ENCODE data around the gene C6orf89. TPM values are rescaled to one million over a fixed set of nuclear protein-coding genes. Genes with fewer than 3 reads are reported as not detected.

C6orf89 gene
- total RNA-seq, 2 experiments from 2014 or later: 24.7 to 29.8 TPM

DNA sequence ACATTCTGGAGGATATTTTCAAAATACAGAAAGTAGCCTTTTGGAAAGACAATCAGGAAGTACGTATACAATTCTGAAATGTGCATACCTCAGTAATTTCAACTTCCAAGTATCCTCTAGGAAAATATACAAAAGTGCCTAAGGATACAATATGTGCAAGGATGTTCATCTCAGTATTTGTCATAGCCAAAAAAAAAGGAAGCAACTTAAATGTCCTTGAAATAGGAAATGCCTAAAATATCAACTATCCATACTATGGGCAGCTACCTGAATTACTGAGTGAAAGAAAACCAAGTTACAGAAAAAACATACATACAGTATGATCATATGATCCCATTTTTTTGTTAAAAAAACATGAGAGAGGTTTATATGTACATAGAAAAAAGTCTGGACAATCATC lies 12.6 kb upstream of the C6orf89 start:
- ChIA-PET POLR2A (interaction anchor here (0.6 to 3.4 kb wide), 11 partner anchors 10 to 263 kb away, joined by 3 to 25 read pairs (median 6); partner anchors contain the start of gene C6orf89), CTCF (interaction anchor here (1.1 to 6.1 kb wide), 16 partner anchors 11 to 249 kb away, joined by 3 to 99 read pairs (median 4); partner anchors contain the start of genes C6orf89 and PI16)
- intact Hi-C loops (cut with micrococcal nuclease): no loop called here
- Mint-ChIP-seq H3K27ac (no peak overlapping the region), H3K36me3 (ENCODE audit: low read depth) (peaks cover 48% of the 10 kb centered on the region), H3K4me1 (ENCODE audit: low read depth) (peaks cover 50% of the 10 kb centered on the region), H3K4me3 (peak overlapping the region; percentile 99), H3K27me3 (peaks cover 3% of the 10 kb centered on the region), H3K9me3 (no peaks in the 10 kb centered on the region)
- TF ChIP-seq, protein P1, sequence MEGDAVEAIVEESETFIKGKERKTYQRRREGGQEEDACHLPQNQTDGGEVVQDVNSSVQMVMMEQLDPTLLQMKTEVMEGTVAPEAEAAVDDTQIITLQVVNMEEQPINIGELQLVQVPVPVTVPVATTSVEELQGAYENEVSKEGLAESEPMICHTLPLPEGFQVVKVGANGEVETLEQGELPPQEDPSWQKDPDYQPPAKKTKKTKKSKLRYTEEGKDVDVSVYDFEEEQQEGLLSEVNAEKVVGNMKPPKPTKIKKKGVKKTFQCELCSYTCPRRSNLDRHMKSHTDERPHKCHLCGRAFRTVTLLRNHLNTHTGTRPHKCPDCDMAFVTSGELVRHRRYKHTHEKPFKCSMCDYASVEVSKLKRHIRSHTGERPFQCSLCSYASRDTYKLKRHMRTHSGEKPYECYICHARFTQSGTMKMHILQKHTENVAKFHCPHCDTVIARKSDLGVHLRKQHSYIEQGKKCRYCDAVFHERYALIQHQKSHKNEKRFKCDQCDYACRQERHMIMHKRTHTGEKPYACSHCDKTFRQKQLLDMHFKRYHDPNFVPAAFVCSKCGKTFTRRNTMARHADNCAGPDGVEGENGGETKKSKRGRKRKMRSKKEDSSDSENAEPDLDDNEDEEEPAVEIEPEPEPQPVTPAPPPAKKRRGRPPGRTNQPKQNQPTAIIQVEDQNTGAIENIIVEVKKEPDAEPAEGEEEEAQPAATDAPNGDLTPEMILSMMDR (IDR thresholded peaks at IDR 0.05): peak; percentile 10
- no peak for ATAC-seq
- no peak for DNase-seq

GRCh38 chr6:36873612-36874442 lies 11.9 kb upstream of the C6orf89 start:
- Mint-ChIP-seq H3K9me3 (no peaks in the 10 kb centered on the region), H3K4me1 (ENCODE audit: low read depth) (peaks cover 46% of the 10 kb centered on the region), H3K27me3 (peaks cover 5% of the 10 kb centered on the region), H3K27ac (peak overlapping the region; percentile 100), H3K36me3 (ENCODE audit: low read depth) (peaks cover 43% of the 10 kb centered on the region), H3K4me3 (peak overlapping the region; percentile 99)
- TF ChIP-seq, protein P1 (IDR thresholded peaks at IDR 0.05): peak; percentile 14
- intact Hi-C loops (cut with micrococcal nuclease): no loop called here
- CTCF ChIA-PET: interaction anchor here (0.7 to 6.1 kb wide), 25 partner anchors 10 to 533 kb away, joined by 3 to 99 read pairs (median 4); partner anchors contain the start of genes C6orf89, MTCH1 and PI16
- POLR2A ChIA-PET: interaction anchor here (0.5 to 3.4 kb wide), 21 partner anchors 9 to 321 kb away, joined by 3 to 25 read pairs (median 4); partner anchors contain the start of genes C6orf89 and MTCH1
- ATAC-seq (no peak), DNase-seq (peak; percentile 37)

- CTCF ChIA-PET: interaction anchor here (0.7 to 6.1 kb wide), 27 partner anchors 9 to 534 kb away, joined by 3 to 99 read pairs (median 4); partner anchors contain the start of genes C6orf89, MTCH1 and PI16
- H3K9me3 Mint-ChIP-seq: no peaks in the 10 kb centered on the region
- POLR2A ChIA-PET: interaction anchor here (0.5 to 3.4 kb wide), 28 partner anchors 8 to 383 kb away, joined by 3 to 25 read pairs (median 3); partner anchors contain the start of genes C6orf89, MTCH1 and TMEM217
Observed at GRCh38 chr6:36874443-36875249, 11.1 kb upstream of the C6orf89 start, which contains the start of gene PPIL1. PPIL1 (minus strand) TSS chr6:36874803; CDS start chr6:36874772, 31 bp downstream.

GRCh38 chr6:36875250-36875633 lies 10.5 kb upstream of the C6orf89 start:
- DNase-seq: no peak
- peaks cover 5% of the 10 kb centered on the region for H3K27me3 Mint-ChIP-seq
- ChIA-PET CTCF (interaction anchor here (1.1 to 6.1 kb wide), 16 partner anchors 9 to 335 kb away, joined by 3 to 99 read pairs (median 8); partner anchors contain the start of genes C6orf89, MTCH1 and PI16), POLR2A (interaction anchor here (0.7 to 3.4 kb wide), 17 partner anchors 10 to 383 kb away, joined by 3 to 25 read pairs (median 3); partner anchors contain the start of genes C6orf89, MTCH1 and TMEM217)
- peak overlapping the region; percentile 100 for H3K27ac Mint-ChIP-seq
- H3K4me3 Mint-ChIP-seq: peak overlapping the region; percentile 99
- no peak for ATAC-seq
- TF ChIP-seq, protein P1 (IDR thresholded peaks at IDR 0.05): no peak
- intact Hi-C loops (cut with micrococcal nuclease): no loop called here
- H3K9me3 Mint-ChIP-seq: no peaks in the 10 kb centered on the region
- H3K36me3 Mint-ChIP-seq (ENCODE audit: low read depth): peaks cover 34% of the 10 kb centered on the region
- H3K4me1 Mint-ChIP-seq (ENCODE audit: low read depth): peaks cover 37% of the 10 kb centered on the region

More at GRCh38 chr6:36874443-36875249, 11.1 kb upstream of the C6orf89 start, which contains the start of gene PPIL1:
- Mint-ChIP-seq H3K4me3 (peak within 1 kb of the TSS; percentile 99), H3K27ac (peak within 1 kb of the TSS; percentile 100), H3K27me3 (peaks cover 5% of the 10 kb centered on the region), H3K4me1 (ENCODE audit: low read depth) (peaks cover 42% of the 10 kb centered on the region), H3K36me3 (ENCODE audit: low read depth) (peaks cover 38% of the 10 kb centered on the region)
- intact Hi-C loops (cut with micrococcal nuclease): no loop called here
- TF ChIP-seq, protein P1 (IDR thresholded peaks at IDR 0.05): no peak
- ATAC-seq (peak; percentile 91), DNase-seq (peak; percentile 88)

Data from activated CD8-positive, alpha-beta T cell treated with anti-CD3 and anti-CD28 coated beads for 36 hours (primary cell).